Stimulated activated CD4-positive, alpha-beta T cell treated with anti-CD3 and anti-CD28 coated beads, Interleukin-15, amount 100 ng/mL, for 48 hours (primary cell): Measurements from ENCODE around the gene USP1.

ENCODE experiments used
- DNase-seq, 2 donors: peaks; one replicate each; pipeline ENCODE4 v3.0.0-alpha.2; 2020; ENCODE audit warnings: low read depth in 2 of 2

The USP1 gene

GRCh38 chr1:62436466-62437272 is at the start of gene USP1:
USP1 (plus strand) TSS chr1:62437049; CDS start chr1:62439868, 2,819 bp downstream.
- peak; percentile 96 to 98 for DNase-seq

- DNase-seq, result no peak
Observed at GRCh38 chr1:62389531-62389930, 47.3 kb upstream of the USP1 start.

- no peak for DNase-seq
Observed at GRCh38 chr1:62390071-62390470, 46.8 kb upstream of the USP1 start.

GRCh38 chr1:62391369-62391971 is 45.4 kb upstream of the USP1 start:
- DNase-seq, result no peak

GRCh38 chr1:62392951-62393350 is 43.9 kb upstream of the USP1 start:
- DNase-seq, result no peak

GRCh38 chr1:62394646-62395045 is 42.2 kb upstream of the USP1 start:
- DNase-seq, result no peak

- no peak for DNase-seq
Observed at GRCh38 chr1:62395291-62395690, 41.6 kb upstream of the USP1 start.

- DNase-seq, result no peak
Observed at GRCh38 chr1:62396871-62397270, 40.0 kb upstream of the USP1 start.

- no peak for DNase-seq
Observed at GRCh38 chr1:62397301-62397700, 39.5 kb upstream of the USP1 start.

GRCh38 chr1:62398377-62398776 is 38.5 kb upstream of the USP1 start:
- no peak for DNase-seq

GRCh38 chr1:62401034-62401760 is 35.7 kb upstream of the USP1 start:
- DNase-seq, result no peak

- DNase-seq, result no peak
Observed at GRCh38 chr1:62405247-62405646, 31.6 kb upstream of the USP1 start.

GRCh38 chr1:62406576-62406975 is 30.3 kb upstream of the USP1 start:
- no peak for DNase-seq

GRCh38 chr1:62407398-62408009 is 29.3 kb upstream of the USP1 start:
- no peak for DNase-seq

- no peak for DNase-seq
Observed at GRCh38 chr1:62415687-62416086, 21.2 kb upstream of the USP1 start.

- no peak for DNase-seq
Observed at GRCh38 chr1:62417351-62417999, 19.4 kb upstream of the USP1 start.

- no peak for DNase-seq
Observed at GRCh38 chr1:62420214-62420613, 16.6 kb upstream of the USP1 start.

GRCh38 chr1:62423580-62424242 is 13.1 kb upstream of the USP1 start:
- no peak for DNase-seq

GRCh38 chr1:62424411-62424810 is 12.4 kb upstream of the USP1 start:
- no peak for DNase-seq

GRCh38 chr1:62425041-62425440 is 11.8 kb upstream of the USP1 start:
- DNase-seq, result no peak

- DNase-seq, result no peak
Observed at GRCh38 chr1:62426237-62426636, 10.6 kb upstream of the USP1 start.
